ENCODE results near the gene TSPEAR.

TSPEAR gene

GRCh38 chr21:44712203-44713028 is 1.0 kb upstream of the TSPEAR start:
- H3K27me3 ChIP-seq (ENCODE audit: control insufficient read depth, insufficient read depth, low read length) = peaks cover 50% of the 10 kb centered on the region
- H3K4me3 ChIP-seq (ENCODE audit: low read length) = no peak overlapping the region
- H3K36me3 ChIP-seq (ENCODE audit: control insufficient read depth, insufficient read depth, low read length) = no peaks in the 10 kb centered on the region
- no peak overlapping the region for H3K9ac ChIP-seq (ENCODE audit: low read length)
- H3K27ac ChIP-seq (ENCODE audit: low read depth, low read length) = no peak overlapping the region
- no peaks in the 10 kb centered on the region for H3K4me1 ChIP-seq (ENCODE audit: control insufficient read depth, insufficient read depth, low read length)

- Histone ChIP-seq H3K36me3 (ENCODE audit: control insufficient read depth, insufficient read depth, low read length) (no peaks in the 10 kb centered on the region), H3K4me3 (ENCODE audit: low read length) (no peak overlapping the region), H3K27ac (ENCODE audit: low read depth, low read length) (no peak overlapping the region), H3K27me3 (ENCODE audit: control insufficient read depth, insufficient read depth, low read length) (peaks cover 55% of the 10 kb centered on the region), H3K9ac (ENCODE audit: low read length) (no peak overlapping the region), H3K4me1 (ENCODE audit: control insufficient read depth, insufficient read depth, low read length) (no peaks in the 10 kb centered on the region)
Observed at GRCh38 chr21:44710756-44711326, 531 bp downstream of the TSPEAR start.

- no peaks in the 10 kb centered on the region for H3K36me3 ChIP-seq (ENCODE audit: control insufficient read depth, insufficient read depth, low read length)
- H3K27ac ChIP-seq (ENCODE audit: low read depth, low read length) = no peak overlapping the region
- H3K4me3 ChIP-seq (ENCODE audit: low read length) = no peak overlapping the region
- no peak overlapping the region for H3K9ac ChIP-seq (ENCODE audit: low read length)
- H3K27me3 ChIP-seq (ENCODE audit: control insufficient read depth, insufficient read depth, low read length) = peaks cover 55% of the 10 kb centered on the region
- no peaks in the 10 kb centered on the region for H3K4me1 ChIP-seq (ENCODE audit: control insufficient read depth, insufficient read depth, low read length)
Observed at GRCh38 chr21:44710294-44710665, 1.1 kb downstream of the TSPEAR start.

- Histone ChIP-seq H3K36me3 (ENCODE audit: control insufficient read depth, insufficient read depth, low read length) (no peaks in the 10 kb centered on the region), H3K9ac (ENCODE audit: low read length) (no peak overlapping the region), H3K27ac (ENCODE audit: low read depth, low read length) (no peak overlapping the region), H3K4me3 (ENCODE audit: low read length) (no peak overlapping the region), H3K4me1 (ENCODE audit: control insufficient read depth, insufficient read depth, low read length) (no peaks in the 10 kb centered on the region), H3K27me3 (ENCODE audit: control insufficient read depth, insufficient read depth, low read length) (peaks cover 56% of the 10 kb centered on the region)
Observed at GRCh38 chr21:44709426-44710293, 1.7 kb downstream of the TSPEAR start.

GRCh38 chr21:44708866-44709425 is 2.4 kb downstream of the TSPEAR start:
- H3K4me1 ChIP-seq (ENCODE audit: control insufficient read depth, insufficient read depth, low read length) = no peaks in the 10 kb centered on the region
- no peak overlapping the region for H3K27ac ChIP-seq (ENCODE audit: low read depth, low read length)
- H3K9ac ChIP-seq (ENCODE audit: low read length) = no peak overlapping the region
- H3K4me3 ChIP-seq (ENCODE audit: low read length) = no peak overlapping the region
- H3K36me3 ChIP-seq (ENCODE audit: control insufficient read depth, insufficient read depth, low read length) = no peaks in the 10 kb centered on the region
- peaks cover 61% of the 10 kb centered on the region for H3K27me3 ChIP-seq (ENCODE audit: control insufficient read depth, insufficient read depth, low read length)

- Histone ChIP-seq H3K36me3 (ENCODE audit: control insufficient read depth, insufficient read depth, low read length) (no peaks in the 10 kb centered on the region), H3K9ac (ENCODE audit: low read length) (no peak overlapping the region), H3K4me3 (ENCODE audit: low read length) (no peak overlapping the region), H3K4me1 (ENCODE audit: control insufficient read depth, insufficient read depth, low read length) (no peaks in the 10 kb centered on the region), H3K27ac (ENCODE audit: low read depth, low read length) (no peak overlapping the region), H3K27me3 (ENCODE audit: control insufficient read depth, insufficient read depth, low read length) (peaks cover 63% of the 10 kb centered on the region)
Observed at GRCh38 chr21:44708213-44708865, 3.0 kb downstream of the TSPEAR start.

GRCh38 chr21:44706706-44707581 is 4.4 kb downstream of the TSPEAR start:
- H3K36me3 ChIP-seq (ENCODE audit: control insufficient read depth, insufficient read depth, low read length) = no peaks in the 10 kb centered on the region
- H3K27me3 ChIP-seq (ENCODE audit: control insufficient read depth, insufficient read depth, low read length) = peaks cover 63% of the 10 kb centered on the region
- no peaks in the 10 kb centered on the region for H3K4me1 ChIP-seq (ENCODE audit: control insufficient read depth, insufficient read depth, low read length)
- H3K4me3 ChIP-seq (ENCODE audit: low read length) = no peak overlapping the region
- H3K9ac ChIP-seq (ENCODE audit: low read length) = no peak overlapping the region
- H3K27ac ChIP-seq (ENCODE audit: low read depth, low read length) = no peak overlapping the region

GRCh38 chr21:44706026-44706705 is 5.2 kb downstream of the TSPEAR start:
- H3K27ac ChIP-seq (ENCODE audit: low read depth, low read length) = no peak overlapping the region
- H3K9ac ChIP-seq (ENCODE audit: low read length) = no peak overlapping the region
- no peaks in the 10 kb centered on the region for H3K4me1 ChIP-seq (ENCODE audit: control insufficient read depth, insufficient read depth, low read length)
- H3K4me3 ChIP-seq (ENCODE audit: low read length) = no peak overlapping the region
- peaks cover 56% of the 10 kb centered on the region for H3K27me3 ChIP-seq (ENCODE audit: control insufficient read depth, insufficient read depth, low read length)
- H3K36me3 ChIP-seq (ENCODE audit: control insufficient read depth, insufficient read depth, low read length) = no peaks in the 10 kb centered on the region

GRCh38 chr21:44704636-44705001 is 6.8 kb downstream of the TSPEAR start:
- Histone ChIP-seq H3K27me3 (ENCODE audit: control insufficient read depth, insufficient read depth, low read length) (peaks cover 42% of the 10 kb centered on the region), H3K4me1 (ENCODE audit: control insufficient read depth, insufficient read depth, low read length) (no peaks in the 10 kb centered on the region), H3K27ac (ENCODE audit: low read depth, low read length) (no peak overlapping the region), H3K36me3 (ENCODE audit: control insufficient read depth, insufficient read depth, low read length) (no peaks in the 10 kb centered on the region), H3K9ac (ENCODE audit: low read length) (no peak overlapping the region), H3K4me3 (ENCODE audit: low read length) (no peak overlapping the region)

- Histone ChIP-seq H3K9ac (ENCODE audit: low read length) (no peak overlapping the region), H3K4me1 (ENCODE audit: control insufficient read depth, insufficient read depth, low read length) (no peaks in the 10 kb centered on the region), H3K27me3 (ENCODE audit: control insufficient read depth, insufficient read depth, low read length) (peaks cover 41% of the 10 kb centered on the region), H3K36me3 (ENCODE audit: control insufficient read depth, insufficient read depth, low read length) (no peaks in the 10 kb centered on the region), H3K27ac (ENCODE audit: low read depth, low read length) (no peak overlapping the region), H3K4me3 (ENCODE audit: low read length) (no peak overlapping the region)
Observed at GRCh38 chr21:44703731-44704635, 7.4 kb downstream of the TSPEAR start.
